Mesendoderm (in vitro differentiated cells): ENCODE data around the gene RECQL5.
A peak's percentile ranks its signal among the peaks of the same experiment; 100 is the strongest.

ENCODE experiments used
- DNase-seq: peaks from one replicate; pipeline ENCODE4 v3.0.0; 2013
- H2AK5ac ChIP-seq: 2 replicates; pipeline ENCODE4 v1.6.1; 2013; ENCODE audit warnings: low read length, inconsistent platforms
- H2BK120ac ChIP-seq: 2 replicates; pipeline ENCODE4 v1.6.1; 2013; ENCODE audit warnings: low read depth, mild to moderate bottlenecking, low read length, moderate library complexity, mixed read lengths
- H2BK15ac ChIP-seq: replicated peaks from 2 replicates; pipeline ENCODE4 v1.6.1; 2013; ENCODE audit warnings: low read depth, mild to moderate bottlenecking, moderate library complexity
- H2BK5ac ChIP-seq: 2 replicates; pipeline ENCODE4 v1.6.1; 2013; ENCODE audit warnings: low read length, inconsistent platforms
- H3K18ac ChIP-seq: 2 replicates; pipeline ENCODE4 v1.6.1; 2013; ENCODE audit warnings: mild to moderate bottlenecking, low read length, mixed read lengths
- H3K23ac ChIP-seq: one replicate; pipeline ENCODE4 v1.6.1; 2013; ENCODE audit warnings: low read length
- H3K27ac ChIP-seq: 2 replicates; pipeline ENCODE4 v1.5.1; 2013; ENCODE audit warnings: low read depth, mild to moderate bottlenecking, inconsistent platforms, low read length, moderate library complexity
- H3K27me3 ChIP-seq: 2 replicates; pipeline ENCODE4 v1.6.1; 2013; ENCODE audit warnings: low read length, control low read depth, mild to moderate bottlenecking, inconsistent platforms; ENCODE audit not compliant: insufficient read depth, poor library complexity
- H3K36me3 ChIP-seq: 2 replicates; pipeline ENCODE4 v1.6.1; 2013; ENCODE audit warnings: low read length, inconsistent platforms; ENCODE audit not compliant: control insufficient read depth, insufficient read depth
- H3K4ac ChIP-seq: one replicate; pipeline ENCODE4 v1.6.1; 2013; ENCODE audit warnings: low read depth, mild to moderate bottlenecking, low read length, moderate library complexity
- H3K4me1 ChIP-seq: 2 replicates; pipeline ENCODE4 v1.6.1; 2013; ENCODE audit warnings: low read depth, low read length, inconsistent platforms; ENCODE audit not compliant: control insufficient read depth
- H3K4me2 ChIP-seq: 2 replicates; pipeline ENCODE4 v1.6.1; 2013; ENCODE audit warnings: low read length
- H3K4me3 ChIP-seq: 2 replicates; pipeline ENCODE4 v1.5.1; 2013; ENCODE audit warnings: mild to moderate bottlenecking, low read length
- H3K56ac ChIP-seq: one replicate; pipeline ENCODE4 v1.6.1; 2013; ENCODE audit warnings: low read length
- H3K79me1 ChIP-seq: 2 replicates; pipeline ENCODE4 v1.6.1; 2013; ENCODE audit warnings: low read length, inconsistent platforms
- H3K79me2 ChIP-seq: 2 replicates; pipeline ENCODE4 v1.6.1; 2013; ENCODE audit warnings: mild to moderate bottlenecking, low read length; ENCODE audit not compliant: control insufficient read depth, insufficient read depth
- H3K9ac ChIP-seq: 2 replicates; pipeline ENCODE4 v1.6.1; 2013; ENCODE audit warnings: low read length, inconsistent platforms
- H4K5ac ChIP-seq: one replicate; pipeline ENCODE4 v1.6.1; 2013; ENCODE audit warnings: low read length
- H4K8ac ChIP-seq: one replicate; pipeline ENCODE4 v1.6.1; 2013; ENCODE audit warnings: low read depth, mild to moderate bottlenecking, control low read depth, low read length, moderate library complexity
- WGBS: extraction: QIAGEN DNeasy Blood & Tissue Kit; methylation state at CpG from one replicate; pipeline ENCODE4 v1.1.7; 2013; ENCODE audit warnings: low lambda C conversion rate, missing lambda C conversion rate; ENCODE audit not compliant: insufficient coverage; ENCODE audit errors: extremely low coverage; 5-methylcytosine and 5-hydroxymethylcytosine counted together

Gene RECQL5

DNA sequence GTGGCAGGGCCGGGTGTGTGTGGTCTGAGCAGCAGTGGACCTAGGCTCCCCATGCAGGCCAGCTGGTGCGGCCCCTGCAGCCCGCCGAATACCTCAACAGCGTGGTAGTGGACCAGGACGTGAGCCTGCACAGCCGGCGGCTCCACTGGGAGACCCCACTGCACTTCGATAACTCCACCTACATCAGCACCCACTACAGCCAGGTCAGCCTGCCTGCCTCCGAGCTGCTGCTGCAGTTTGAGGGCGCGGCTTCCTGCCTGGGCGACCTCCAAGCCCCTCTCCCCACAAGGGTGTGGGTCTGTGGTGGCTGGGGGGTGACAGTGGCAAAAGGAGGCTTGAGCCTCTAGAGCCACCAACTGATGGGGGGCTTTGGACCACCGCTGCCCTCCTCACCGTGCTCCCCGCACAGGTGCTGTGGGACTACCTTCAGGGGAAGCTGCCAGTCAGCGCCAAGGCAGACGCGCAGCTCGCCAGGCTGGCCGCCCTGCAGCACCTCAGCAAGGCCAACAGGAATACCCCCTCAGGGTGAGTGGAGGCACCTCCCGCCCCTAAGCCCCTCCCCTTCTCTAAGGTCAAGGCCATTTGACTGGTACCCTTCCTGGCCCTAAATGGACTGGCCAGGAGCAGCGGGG, 42.1 kb downstream of the RECQL5 start:
- Histone ChIP-seq H3K4me2 (no peak overlapping the region), H3K18ac (no peak overlapping the region), H2BK120ac (no peak overlapping the region), H3K36me3 (no peaks in the 10 kb centered on the region), H3K23ac (no peak overlapping the region), H4K8ac (no peak overlapping the region), H3K27ac (no peak overlapping the region), H2BK15ac (no peak overlapping the region), H3K79me1 (no peaks in the 10 kb centered on the region), H3K4ac (no peak overlapping the region), H3K56ac (no peak overlapping the region), H2BK5ac (no peak overlapping the region), H4K5ac (no peak overlapping the region), H3K4me3 (no peak overlapping the region), H3K79me2 (no peaks in the 10 kb centered on the region), H2AK5ac (no peak overlapping the region), H3K4me1 (no peaks in the 10 kb centered on the region), H3K27me3 (no peaks in the 10 kb centered on the region), H3K9ac (no peak overlapping the region)
- DNase-seq = no peak
- no CpG with 5 or more reads among the region's 23 CpGs for WGBS

DNA sequence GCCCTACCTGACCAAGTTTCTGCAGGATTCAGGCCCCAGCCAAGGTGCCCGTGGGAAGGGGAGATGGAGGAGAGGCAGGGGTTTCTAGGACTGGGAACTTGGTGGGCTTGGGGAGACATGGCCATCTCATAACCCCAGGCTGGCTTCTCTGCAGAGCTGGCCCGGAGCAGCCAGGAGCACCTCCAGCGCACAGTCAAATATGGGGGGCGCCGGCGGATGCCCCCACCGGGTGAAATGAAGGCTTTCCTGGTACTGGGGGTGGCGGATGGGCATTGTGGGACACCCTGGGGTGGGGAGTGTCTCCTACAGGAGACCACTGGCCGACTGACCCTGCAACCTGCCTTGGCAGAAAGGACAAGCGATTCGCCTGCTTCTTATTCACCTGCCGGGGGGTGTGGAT, 42.9 kb downstream of the RECQL5 start:
- Histone ChIP-seq H4K8ac (no peak overlapping the region), H2AK5ac (no peak overlapping the region), H3K79me1 (no peaks in the 10 kb centered on the region), H3K36me3 (no peaks in the 10 kb centered on the region), H3K27me3 (no peaks in the 10 kb centered on the region), H3K4ac (no peak overlapping the region), H3K79me2 (no peaks in the 10 kb centered on the region), H3K18ac (no peak overlapping the region), H3K27ac (no peak overlapping the region), H2BK5ac (no peak overlapping the region), H2BK120ac (no peak overlapping the region), H3K4me1 (no peaks in the 10 kb centered on the region), H2BK15ac (no peak overlapping the region), H3K23ac (no peak overlapping the region), H3K9ac (no peak overlapping the region), H3K4me2 (no peak overlapping the region), H4K5ac (no peak overlapping the region), H3K4me3 (no peak overlapping the region), H3K56ac (no peak overlapping the region)
- no peak for DNase-seq
- WGBS = no CpG with 5 or more reads among the region's 12 CpGs

DNA sequence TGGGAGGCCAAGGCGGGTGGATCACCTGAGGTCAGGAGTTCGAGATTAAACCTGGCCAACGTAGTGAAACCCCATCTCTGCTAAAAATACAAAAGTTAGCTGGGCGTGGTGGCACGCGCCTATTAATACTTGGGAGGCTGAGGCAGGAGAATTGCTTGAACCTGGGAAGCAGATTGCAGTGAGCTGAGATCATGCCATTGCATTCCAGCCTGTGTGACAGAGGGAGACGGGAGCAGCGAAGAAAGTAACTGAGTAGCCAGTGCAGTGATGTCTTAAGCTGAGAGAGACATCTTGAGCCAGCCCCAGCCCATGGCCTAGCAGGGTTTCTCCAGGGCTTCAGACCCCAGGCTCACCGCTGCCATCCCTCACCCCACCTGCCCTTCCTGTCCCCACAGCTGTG, 43.6 kb downstream of the RECQL5 start:
- H3K56ac ChIP-seq = no peak overlapping the region
- H3K4ac ChIP-seq = no peak overlapping the region
- H2BK5ac ChIP-seq = no peak overlapping the region
- peak; percentile 37 for DNase-seq
- no peak overlapping the region for H3K23ac ChIP-seq
- H3K27me3 ChIP-seq = no peaks in the 10 kb centered on the region
- no CpG with 5 or more reads among the region's 9 CpGs for WGBS
- no peak overlapping the region for H3K18ac ChIP-seq
- no peak overlapping the region for H3K4me2 ChIP-seq
- H4K8ac ChIP-seq = no peak overlapping the region
- no peak overlapping the region for H3K27ac ChIP-seq
- no peak overlapping the region for H3K4me3 ChIP-seq
- H3K79me2 ChIP-seq = no peaks in the 10 kb centered on the region
- no peak overlapping the region for H4K5ac ChIP-seq
- no peak overlapping the region for H2BK120ac ChIP-seq
- H2AK5ac ChIP-seq = no peak overlapping the region
- no peaks in the 10 kb centered on the region for H3K36me3 ChIP-seq
- H3K9ac ChIP-seq = no peak overlapping the region
- H3K79me1 ChIP-seq = no peaks in the 10 kb centered on the region
- H3K4me1 ChIP-seq = no peaks in the 10 kb centered on the region
- no peak overlapping the region for H2BK15ac ChIP-seq

DNA sequence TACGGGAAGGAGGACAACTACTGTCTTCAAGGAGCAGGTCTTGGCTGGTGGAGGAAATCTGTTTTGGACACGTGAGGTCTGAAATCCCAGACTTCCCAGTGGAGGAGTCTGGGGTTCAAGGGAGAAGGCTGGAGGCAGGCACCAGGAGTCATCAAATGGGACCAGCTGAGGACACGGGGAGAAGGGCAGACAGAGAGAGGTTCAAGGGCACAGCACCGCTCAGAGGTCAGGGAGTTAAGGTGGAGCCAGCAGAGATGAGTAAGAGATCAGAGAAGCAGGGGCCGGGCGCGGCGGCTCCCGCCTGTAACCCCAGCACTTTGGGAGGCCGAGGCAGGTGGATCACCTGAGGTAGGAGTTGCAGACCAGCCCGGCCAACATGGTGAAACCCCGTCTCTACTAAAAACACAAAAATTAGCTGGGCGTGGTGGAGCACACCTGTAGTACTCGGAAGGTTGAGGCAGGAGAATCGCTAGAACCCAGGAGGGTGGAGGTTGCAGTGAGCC, 44.1 kb downstream of the RECQL5 start:
- Histone ChIP-seq H3K4me1 (no peaks in the 10 kb centered on the region), H2BK120ac (no peak overlapping the region), H4K8ac (no peak overlapping the region), H3K4me3 (no peak overlapping the region), H2BK15ac (no peak overlapping the region), H2BK5ac (no peak overlapping the region), H3K23ac (no peak overlapping the region), H3K9ac (no peak overlapping the region), H3K79me2 (no peaks in the 10 kb centered on the region), H3K4ac (no peak overlapping the region), H3K27ac (no peak overlapping the region), H3K56ac (no peak overlapping the region), H3K79me1 (no peaks in the 10 kb centered on the region), H3K4me2 (no peak overlapping the region), H2AK5ac (no peak overlapping the region), H3K18ac (no peak overlapping the region), H4K5ac (no peak overlapping the region), H3K27me3 (no peaks in the 10 kb centered on the region), H3K36me3 (no peaks in the 10 kb centered on the region)
- DNase-seq = no peak
- WGBS = no CpG with 5 or more reads among the region's 15 CpGs

DNA sequence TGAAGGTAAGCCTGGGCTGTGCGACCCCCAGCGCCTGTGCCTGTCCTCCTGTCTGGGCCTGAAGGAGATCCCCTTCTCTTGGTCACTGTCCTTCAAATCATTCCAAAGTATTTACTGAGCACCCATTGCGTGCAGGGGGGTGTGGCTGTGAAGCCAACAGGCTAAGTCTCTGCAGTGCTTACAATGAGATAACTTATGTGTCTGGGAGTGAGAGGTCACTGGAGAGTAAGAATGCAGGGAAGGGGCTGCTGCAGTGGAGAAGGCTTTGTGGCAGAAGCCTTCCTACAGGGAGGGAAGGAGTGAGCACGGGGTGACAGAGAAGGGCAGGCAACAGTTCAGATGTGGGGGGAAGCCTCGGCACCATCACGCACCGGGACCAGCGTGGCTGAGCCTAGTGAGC, 44.9 kb downstream of the RECQL5 start:
- Histone ChIP-seq H4K8ac (no peak overlapping the region), H3K36me3 (no peaks in the 10 kb centered on the region), H2BK15ac (no peak overlapping the region), H3K4me2 (no peak overlapping the region), H3K4me3 (no peak overlapping the region), H3K27ac (no peak overlapping the region), H3K27me3 (no peaks in the 10 kb centered on the region), H2BK120ac (no peak overlapping the region), H2BK5ac (no peak overlapping the region), H3K79me1 (no peaks in the 10 kb centered on the region), H2AK5ac (no peak overlapping the region), H3K56ac (no peak overlapping the region), H3K4me1 (no peaks in the 10 kb centered on the region), H3K4ac (no peak overlapping the region), H3K18ac (no peak overlapping the region), H4K5ac (no peak overlapping the region), H3K23ac (no peak overlapping the region), H3K9ac (no peak overlapping the region), H3K79me2 (no peaks in the 10 kb centered on the region)
- WGBS = no CpG with 5 or more reads among the region's 8 CpGs
- DNase-seq = peak; percentile 26

DNA sequence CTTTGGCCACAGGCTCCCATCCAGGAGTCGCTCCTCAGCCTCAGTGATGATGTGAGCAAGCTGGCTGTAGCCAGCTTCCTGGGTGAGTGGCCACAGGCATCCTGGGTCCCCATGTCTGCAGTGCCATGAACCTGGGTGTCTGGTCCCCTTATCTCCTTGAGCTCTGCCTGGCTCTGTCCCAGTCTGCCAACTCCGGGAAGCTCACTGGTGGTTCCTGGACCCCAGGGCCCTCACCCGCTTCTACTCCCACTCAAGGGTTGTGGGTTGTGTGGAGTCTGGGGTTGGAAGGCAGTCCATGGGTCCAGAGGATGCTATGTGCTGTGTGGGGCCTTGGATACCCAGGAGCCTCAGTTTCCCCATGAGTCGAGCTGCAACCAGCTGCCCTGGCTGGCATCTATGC, 45.5 kb downstream of the RECQL5 start:
- Histone ChIP-seq H3K36me3 (no peaks in the 10 kb centered on the region), H3K9ac (no peak overlapping the region), H3K4ac (no peak overlapping the region), H3K4me1 (no peaks in the 10 kb centered on the region), H3K23ac (no peak overlapping the region), H3K56ac (no peak overlapping the region), H2BK5ac (no peak overlapping the region), H3K79me2 (no peaks in the 10 kb centered on the region), H3K27ac (no peak overlapping the region), H3K27me3 (no peaks in the 10 kb centered on the region), H3K79me1 (no peaks in the 10 kb centered on the region), H4K5ac (no peak overlapping the region), H3K4me3 (no peak overlapping the region), H2BK15ac (no peak overlapping the region), H3K18ac (no peak overlapping the region), H2AK5ac (no peak overlapping the region), H2BK120ac (no peak overlapping the region), H4K8ac (no peak overlapping the region), H3K4me2 (no peak overlapping the region)
- no CpG with 5 or more reads among the region's 4 CpGs for WGBS
- no peak for DNase-seq
